K562 (cell line): Measurements from ENCODE around the gene CARMIL1. TPM values are rescaled to one million over a fixed set of nuclear protein-coding genes. Genes with fewer than 3 reads are reported as not detected.
A peak's percentile ranks its signal among the peaks of the same experiment; 100 is the strongest.

Experiments
- BRD9 ChIP-seq: fragments of 450-650 bp; IDR thresholded peaks from 2 replicates; pipeline ENCODE4 v1.6.1; 2018; ENCODE audit warnings: low read depth; ENCODE audit not compliant: partially characterized antibody
- POLR2B ChIP-seq: fragments of 450-650 bp; IDR thresholded peaks from 2 replicates; pipeline ENCODE4 v1.6.1; 2018; ENCODE audit warnings: low read depth; ENCODE audit not compliant: partially characterized antibody
- TARDBP ChIP-seq: fragments of 450-650 bp; IDR thresholded peaks from 2 replicates; pipeline ENCODE4 v1.6.1; 2016
- ZBTB1 ChIP-seq: sonication (generic); formaldehyde crosslinking; IDR thresholded peaks from 2 replicates; pipeline ENCODE4 v1.8.1; 2023; ENCODE audit warnings: missing genetic modification reagents, low read depth, mild to moderate bottlenecking, borderline replicate concordance
- ZC3H8 ChIP-seq: fragments of 450-650 bp; IDR thresholded peaks from 2 replicates; pipeline ENCODE4 v1.6.1; 2017
- ZNF551 ChIP-seq: fragments of 250-450 bp; sonication (Bioruptor Pico); IDR thresholded peaks from 2 replicates; pipeline ENCODE4 v1.5.0; 2021; ENCODE audit warnings: mild to moderate bottlenecking, moderate library complexity
- ZNF717 ChIP-seq: fragments of 250-450 bp; sonication (Bioruptor Pico); IDR thresholded peaks from 2 replicates; pipeline ENCODE4 v1.5.0; 2021
- polyA plus RNA-seq, 8 experiments: library from polyadenylated mRNA; depleted of rRNA in 4 of 8; stranded (reverse) in 5 of 8; unstranded in 3 of 8; fragments of >200 nt; fragmentation: Nextera tagmentation in 2 of 8; fragmentation: Illumina TruSeq in 1 of 8; extraction: Ambion mirVana in 2 of 8; extraction: Trizol in 1 of 8; gene quantifications; 2 replicates each; pipeline versions ENCODE4 v1.2.1 to v1.2.3, GENCODE V29; 2011 to 2014; ENCODE audit warnings: inconsistent platforms in 1 of 8, missing spikeins in 1 of 8
- total RNA-seq, 7 experiments: library from RNA; depleted of rRNA in 6 of 7; stranded (reverse); fragments of >200 nt in 6 of 7; fragmentation: Illumina TruSeq in 2 of 7; extraction: Trizol in 2 of 7; gene quantifications; 2 replicates each; pipeline versions ENCODE4 v1.2.1 to v1.2.3, GENCODE V29; 2011 to 2021; ENCODE audit warnings: low replicate concordance in 1 of 7
- TF ChIP-seq, protein P1 (sequence below): sonication (generic); formaldehyde crosslinking; IDR thresholded peaks from 2 replicates; pipeline ENCODE4 v1.8.0; 2022; ENCODE audit warnings: mild to moderate bottlenecking, missing genetic modification reagents
- TF ChIP-seq, protein P2 (sequence below): fragments of 450-650 bp; IDR thresholded peaks from 2 replicates; pipeline ENCODE4 v1.6.1; 2016; ENCODE audit warnings: mild to moderate bottlenecking, moderate library complexity

CARMIL1 gene
- total and polyA plus RNA-seq, 9 of the 15 experiments (the other 6 are each of a cell fraction or from before 2014, with no cell fraction given), result 0.04 to 0.32 (median 0.10) TPM; not detected in 1

DNA sequence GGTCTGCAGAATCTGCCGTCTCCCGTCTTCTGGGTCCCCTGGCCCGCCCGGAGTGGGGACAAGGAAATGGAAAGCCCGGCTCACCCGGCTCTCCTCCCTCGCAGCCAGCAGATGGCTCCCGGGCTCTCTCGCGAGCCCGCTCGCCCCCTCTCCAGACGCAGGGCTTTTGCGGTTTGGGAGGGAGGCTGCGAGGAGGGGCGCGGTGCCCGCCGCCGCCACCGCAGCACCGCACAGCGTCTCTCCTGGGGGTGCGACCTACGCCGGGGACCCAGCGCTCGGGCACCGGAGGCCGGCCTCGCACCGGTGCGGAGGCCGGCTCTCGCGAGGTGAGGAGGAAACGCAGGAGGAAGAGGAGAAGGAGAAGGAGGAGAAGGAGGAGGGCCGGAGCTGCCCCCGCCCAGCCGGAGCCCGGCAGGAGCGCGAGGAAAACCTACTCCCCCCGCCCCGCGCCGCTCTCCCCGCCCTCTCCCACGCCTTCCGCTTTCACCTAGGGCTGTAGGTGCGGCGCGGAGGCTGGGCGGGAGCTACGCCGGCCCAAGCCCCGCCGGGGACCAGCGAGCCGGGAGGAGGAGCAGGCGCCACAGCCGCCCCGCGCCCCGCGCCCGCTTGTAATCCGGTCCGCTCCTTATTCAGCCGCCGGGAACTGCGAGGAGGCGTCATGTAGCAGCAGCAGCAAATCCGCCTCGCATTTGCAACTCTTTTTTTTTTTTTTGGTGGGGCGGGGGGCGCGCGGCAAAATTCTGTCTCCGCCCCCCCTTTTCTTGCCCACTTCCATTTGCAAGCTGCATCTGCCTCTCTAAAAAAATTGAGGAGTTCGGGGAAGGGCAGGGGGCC lies at the start of gene CARMIL1 (continued):
- TF ChIP-seq, protein P1, sequence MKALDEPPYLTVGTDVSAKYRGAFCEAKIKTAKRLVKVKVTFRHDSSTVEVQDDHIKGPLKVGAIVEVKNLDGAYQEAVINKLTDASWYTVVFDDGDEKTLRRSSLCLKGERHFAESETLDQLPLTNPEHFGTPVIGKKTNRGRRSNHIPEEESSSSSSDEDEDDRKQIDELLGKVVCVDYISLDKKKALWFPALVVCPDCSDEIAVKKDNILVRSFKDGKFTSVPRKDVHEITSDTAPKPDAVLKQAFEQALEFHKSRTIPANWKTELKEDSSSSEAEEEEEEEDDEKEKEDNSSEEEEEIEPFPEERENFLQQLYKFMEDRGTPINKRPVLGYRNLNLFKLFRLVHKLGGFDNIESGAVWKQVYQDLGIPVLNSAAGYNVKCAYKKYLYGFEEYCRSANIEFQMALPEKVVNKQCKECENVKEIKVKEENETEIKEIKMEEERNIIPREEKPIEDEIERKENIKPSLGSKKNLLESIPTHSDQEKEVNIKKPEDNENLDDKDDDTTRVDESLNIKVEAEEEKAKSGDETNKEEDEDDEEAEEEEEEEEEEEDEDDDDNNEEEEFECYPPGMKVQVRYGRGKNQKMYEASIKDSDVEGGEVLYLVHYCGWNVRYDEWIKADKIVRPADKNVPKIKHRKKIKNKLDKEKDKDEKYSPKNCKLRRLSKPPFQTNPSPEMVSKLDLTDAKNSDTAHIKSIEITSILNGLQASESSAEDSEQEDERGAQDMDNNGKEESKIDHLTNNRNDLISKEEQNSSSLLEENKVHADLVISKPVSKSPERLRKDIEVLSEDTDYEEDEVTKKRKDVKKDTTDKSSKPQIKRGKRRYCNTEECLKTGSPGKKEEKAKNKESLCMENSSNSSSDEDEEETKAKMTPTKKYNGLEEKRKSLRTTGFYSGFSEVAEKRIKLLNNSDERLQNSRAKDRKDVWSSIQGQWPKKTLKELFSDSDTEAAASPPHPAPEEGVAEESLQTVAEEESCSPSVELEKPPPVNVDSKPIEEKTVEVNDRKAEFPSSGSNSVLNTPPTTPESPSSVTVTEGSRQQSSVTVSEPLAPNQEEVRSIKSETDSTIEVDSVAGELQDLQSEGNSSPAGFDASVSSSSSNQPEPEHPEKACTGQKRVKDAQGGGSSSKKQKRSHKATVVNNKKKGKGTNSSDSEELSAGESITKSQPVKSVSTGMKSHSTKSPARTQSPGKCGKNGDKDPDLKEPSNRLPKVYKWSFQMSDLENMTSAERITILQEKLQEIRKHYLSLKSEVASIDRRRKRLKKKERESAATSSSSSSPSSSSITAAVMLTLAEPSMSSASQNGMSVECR (CRISPR knock-in tag), result no peak
- TF ChIP-seq ZBTB1 (CRISPR knock-in tag) (peak; percentile 85), ZC3H8 (no peak), POLR2B (no peak), BRD9 (no peak), TARDBP (0 out of 2 replicates have a peak, but pooled peaks have one; percentile 26), ZNF551 (no peak), ZNF717 (no peak)
- TF ChIP-seq, protein P2, sequence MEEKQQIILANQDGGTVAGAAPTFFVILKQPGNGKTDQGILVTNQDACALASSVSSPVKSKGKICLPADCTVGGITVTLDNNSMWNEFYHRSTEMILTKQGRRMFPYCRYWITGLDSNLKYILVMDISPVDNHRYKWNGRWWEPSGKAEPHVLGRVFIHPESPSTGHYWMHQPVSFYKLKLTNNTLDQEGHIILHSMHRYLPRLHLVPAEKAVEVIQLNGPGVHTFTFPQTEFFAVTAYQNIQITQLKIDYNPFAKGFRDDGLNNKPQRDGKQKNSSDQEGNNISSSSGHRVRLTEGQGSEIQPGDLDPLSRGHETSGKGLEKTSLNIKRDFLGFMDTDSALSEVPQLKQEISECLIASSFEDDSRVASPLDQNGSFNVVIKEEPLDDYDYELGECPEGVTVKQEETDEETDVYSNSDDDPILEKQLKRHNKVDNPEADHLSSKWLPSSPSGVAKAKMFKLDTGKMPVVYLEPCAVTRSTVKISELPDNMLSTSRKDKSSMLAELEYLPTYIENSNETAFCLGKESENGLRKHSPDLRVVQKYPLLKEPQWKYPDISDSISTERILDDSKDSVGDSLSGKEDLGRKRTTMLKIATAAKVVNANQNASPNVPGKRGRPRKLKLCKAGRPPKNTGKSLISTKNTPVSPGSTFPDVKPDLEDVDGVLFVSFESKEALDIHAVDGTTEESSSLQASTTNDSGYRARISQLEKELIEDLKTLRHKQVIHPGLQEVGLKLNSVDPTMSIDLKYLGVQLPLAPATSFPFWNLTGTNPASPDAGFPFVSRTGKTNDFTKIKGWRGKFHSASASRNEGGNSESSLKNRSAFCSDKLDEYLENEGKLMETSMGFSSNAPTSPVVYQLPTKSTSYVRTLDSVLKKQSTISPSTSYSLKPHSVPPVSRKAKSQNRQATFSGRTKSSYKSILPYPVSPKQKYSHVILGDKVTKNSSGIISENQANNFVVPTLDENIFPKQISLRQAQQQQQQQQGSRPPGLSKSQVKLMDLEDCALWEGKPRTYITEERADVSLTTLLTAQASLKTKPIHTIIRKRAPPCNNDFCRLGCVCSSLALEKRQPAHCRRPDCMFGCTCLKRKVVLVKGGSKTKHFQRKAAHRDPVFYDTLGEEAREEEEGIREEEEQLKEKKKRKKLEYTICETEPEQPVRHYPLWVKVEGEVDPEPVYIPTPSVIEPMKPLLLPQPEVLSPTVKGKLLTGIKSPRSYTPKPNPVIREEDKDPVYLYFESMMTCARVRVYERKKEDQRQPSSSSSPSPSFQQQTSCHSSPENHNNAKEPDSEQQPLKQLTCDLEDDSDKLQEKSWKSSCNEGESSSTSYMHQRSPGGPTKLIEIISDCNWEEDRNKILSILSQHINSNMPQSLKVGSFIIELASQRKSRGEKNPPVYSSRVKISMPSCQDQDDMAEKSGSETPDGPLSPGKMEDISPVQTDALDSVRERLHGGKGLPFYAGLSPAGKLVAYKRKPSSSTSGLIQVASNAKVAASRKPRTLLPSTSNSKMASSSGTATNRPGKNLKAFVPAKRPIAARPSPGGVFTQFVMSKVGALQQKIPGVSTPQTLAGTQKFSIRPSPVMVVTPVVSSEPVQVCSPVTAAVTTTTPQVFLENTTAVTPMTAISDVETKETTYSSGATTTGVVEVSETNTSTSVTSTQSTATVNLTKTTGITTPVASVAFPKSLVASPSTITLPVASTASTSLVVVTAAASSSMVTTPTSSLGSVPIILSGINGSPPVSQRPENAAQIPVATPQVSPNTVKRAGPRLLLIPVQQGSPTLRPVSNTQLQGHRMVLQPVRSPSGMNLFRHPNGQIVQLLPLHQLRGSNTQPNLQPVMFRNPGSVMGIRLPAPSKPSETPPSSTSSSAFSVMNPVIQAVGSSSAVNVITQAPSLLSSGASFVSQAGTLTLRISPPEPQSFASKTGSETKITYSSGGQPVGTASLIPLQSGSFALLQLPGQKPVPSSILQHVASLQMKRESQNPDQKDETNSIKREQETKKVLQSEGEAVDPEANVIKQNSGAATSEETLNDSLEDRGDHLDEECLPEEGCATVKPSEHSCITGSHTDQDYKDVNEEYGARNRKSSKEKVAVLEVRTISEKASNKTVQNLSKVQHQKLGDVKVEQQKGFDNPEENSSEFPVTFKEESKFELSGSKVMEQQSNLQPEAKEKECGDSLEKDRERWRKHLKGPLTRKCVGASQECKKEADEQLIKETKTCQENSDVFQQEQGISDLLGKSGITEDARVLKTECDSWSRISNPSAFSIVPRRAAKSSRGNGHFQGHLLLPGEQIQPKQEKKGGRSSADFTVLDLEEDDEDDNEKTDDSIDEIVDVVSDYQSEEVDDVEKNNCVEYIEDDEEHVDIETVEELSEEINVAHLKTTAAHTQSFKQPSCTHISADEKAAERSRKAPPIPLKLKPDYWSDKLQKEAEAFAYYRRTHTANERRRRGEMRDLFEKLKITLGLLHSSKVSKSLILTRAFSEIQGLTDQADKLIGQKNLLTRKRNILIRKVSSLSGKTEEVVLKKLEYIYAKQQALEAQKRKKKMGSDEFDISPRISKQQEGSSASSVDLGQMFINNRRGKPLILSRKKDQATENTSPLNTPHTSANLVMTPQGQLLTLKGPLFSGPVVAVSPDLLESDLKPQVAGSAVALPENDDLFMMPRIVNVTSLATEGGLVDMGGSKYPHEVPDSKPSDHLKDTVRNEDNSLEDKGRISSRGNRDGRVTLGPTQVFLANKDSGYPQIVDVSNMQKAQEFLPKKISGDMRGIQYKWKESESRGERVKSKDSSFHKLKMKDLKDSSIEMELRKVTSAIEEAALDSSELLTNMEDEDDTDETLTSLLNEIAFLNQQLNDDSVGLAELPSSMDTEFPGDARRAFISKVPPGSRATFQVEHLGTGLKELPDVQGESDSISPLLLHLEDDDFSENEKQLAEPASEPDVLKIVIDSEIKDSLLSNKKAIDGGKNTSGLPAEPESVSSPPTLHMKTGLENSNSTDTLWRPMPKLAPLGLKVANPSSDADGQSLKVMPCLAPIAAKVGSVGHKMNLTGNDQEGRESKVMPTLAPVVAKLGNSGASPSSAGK, result peak; percentile 22; the same call in 1 of the 2 replicates
